Globus pallidus (tissue), 1 donor: Measurements from ENCODE around the gene CCDC69.

Source experiments
- DNase-seq: peaks from one replicate; pipeline ENCODE4 v3.0.0-alpha.2; 2015; ENCODE audit warnings: low spot score

Gene CCDC69

GRCh38 chr5:151142933-151143332, 81.0 kb downstream of the CCDC69 start:
- DNase-seq: no peak

DNA sequence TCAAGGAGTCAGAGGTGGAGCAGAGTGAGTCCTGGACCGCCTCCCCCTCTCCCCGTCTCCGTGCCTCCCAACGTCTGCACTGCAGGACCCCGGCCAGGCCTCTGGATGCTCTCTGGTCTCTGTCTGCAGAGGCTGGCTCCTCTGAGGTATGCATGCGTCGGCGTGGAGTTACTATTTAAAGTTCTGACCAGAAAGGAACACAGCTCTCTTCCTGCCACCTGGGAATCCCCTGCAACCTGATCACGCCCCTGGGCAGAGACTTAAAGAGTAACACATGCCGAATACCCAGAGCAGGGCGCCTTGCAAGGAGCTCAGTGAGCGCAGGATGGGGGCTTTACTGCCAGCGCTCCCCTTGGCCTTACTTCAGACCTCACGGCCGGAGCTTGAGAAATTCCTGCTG, 82.4 kb downstream of the CCDC69 start:
- DNase-seq: no peak

DNA sequence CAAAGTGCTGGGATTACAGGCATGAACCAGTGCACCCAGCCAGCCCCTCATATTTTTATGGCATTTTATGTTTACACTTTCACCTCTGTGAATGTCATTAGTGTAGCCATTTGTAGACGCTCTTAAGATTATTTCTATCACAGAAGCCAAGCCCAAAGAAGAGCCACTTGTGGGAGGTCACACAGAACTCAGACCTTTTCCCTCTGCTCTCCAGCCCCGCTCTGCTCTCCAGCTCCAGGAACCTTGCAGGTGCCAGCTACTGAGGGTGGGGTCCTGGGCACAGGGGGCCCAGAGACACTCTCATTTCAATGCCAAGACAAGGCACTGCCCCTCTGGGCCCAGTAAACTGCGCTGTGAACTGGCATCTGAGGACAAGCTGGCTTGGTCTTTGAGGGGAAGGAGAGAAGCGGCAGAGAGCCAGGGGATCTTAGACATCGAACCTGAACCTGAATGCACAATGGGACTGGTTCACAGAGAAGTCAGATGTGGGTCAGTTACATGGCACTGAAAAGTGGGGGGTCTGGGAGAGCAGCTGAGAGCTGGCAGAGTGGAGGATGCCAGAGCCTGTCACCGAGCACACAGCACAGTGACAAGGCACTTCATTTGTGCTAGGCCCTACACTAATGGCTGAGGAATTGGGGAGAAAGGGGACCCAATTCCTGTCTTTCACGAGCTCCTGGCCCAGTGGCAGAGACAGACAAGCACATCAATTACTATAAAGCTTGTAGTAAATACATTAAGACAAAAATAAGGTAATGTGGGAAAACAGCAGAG, 83.0 kb downstream of the CCDC69 start:
- DNase-seq: no peak

- no peak for DNase-seq
Measured at GRCh38 chr5:151139646-151140045, 84.2 kb downstream of the CCDC69 start.

GRCh38 chr5:151139015-151139414, 84.9 kb downstream of the CCDC69 start:
- DNase-seq: no peak

DNA sequence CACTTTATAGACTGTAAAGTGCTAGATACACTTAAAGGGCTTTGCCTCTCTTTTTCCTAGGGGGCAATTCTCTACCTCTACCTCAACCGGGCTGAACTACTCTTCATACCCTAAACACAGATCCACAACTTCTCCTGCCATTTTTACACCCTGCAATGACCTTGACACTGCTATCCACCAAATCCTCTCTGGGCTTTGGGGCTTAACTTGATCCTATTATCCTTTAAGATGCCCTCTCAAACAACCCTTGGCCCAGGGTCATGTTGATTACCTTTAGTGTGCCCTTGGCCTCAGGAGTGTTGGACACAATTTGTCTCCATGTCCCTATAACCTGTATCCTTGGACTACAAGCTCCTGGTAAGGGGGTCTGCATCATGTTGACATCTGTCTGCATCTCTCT, 85.8 kb downstream of the CCDC69 start:
- no peak for DNase-seq

DNA sequence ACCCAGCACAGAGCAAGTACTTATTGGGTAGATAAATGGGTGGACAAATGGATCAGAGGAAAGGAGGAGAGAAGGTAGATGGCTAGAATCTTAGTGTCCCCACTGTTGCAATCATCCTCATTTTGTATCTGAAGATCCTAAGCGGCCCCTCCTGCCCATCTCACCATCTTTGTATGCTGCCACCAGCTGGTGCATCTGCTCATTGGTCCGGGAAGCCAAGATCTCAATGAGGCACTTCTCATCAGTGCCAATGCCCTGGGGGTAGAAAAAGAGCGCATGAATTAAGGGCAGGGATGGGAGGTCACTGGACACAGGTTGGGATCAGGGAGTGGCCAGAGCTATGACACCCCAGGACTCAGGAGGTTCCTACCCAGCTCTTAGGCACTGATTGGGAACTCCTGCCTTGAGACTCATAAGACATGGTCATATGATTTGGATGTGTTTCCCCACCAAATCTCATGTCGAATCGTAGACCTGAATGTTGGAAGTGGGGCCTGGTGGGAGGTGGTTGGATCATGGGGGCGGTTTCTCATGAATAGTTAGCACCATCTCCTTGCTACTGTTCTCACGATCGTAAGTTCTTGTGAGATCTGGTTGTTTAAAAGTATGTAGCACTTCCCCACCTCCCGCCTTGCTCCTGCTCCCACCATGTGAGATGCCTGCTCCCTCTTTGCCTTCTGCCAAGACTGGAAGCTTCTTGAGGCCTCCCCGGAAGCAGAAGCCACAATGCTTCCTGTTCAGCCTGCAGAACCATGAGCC, 86.6 kb downstream of the CCDC69 start:
- no peak for DNase-seq

- DNase-seq: no peak
Measured at GRCh38 chr5:151134228-151134627, 89.7 kb downstream of the CCDC69 start.

DNA sequence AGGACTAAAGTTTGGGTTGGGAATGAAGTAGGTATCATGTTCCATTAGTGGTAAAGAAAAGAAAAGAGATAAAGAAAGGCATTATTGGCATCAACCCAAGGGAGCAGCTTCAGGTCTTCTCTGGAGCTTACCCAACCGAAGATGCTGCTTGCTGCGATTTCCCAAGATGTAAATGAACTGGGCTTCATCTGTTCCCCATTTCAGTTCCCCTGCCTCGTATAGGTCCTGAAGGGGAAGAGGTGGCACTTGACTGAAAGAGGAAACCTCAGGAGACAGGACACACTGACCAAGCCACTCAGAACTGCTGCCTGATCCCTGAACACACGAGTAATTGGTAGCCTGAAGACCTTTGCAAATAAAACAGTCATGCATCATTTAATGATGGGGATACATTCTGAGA, 90.9 kb downstream of the CCDC69 start:
- peak; percentile 50 for DNase-seq
